ENCODE measurements around the gene C1orf198. TPM values are rescaled to one million over a fixed set of nuclear protein-coding genes. Genes with fewer than 3 reads are reported as not detected.

Gene C1orf198
- polyA plus RNA-seq, 3 donors, result 1.3 to 2.7 (median 1.6) TPM

DNA sequence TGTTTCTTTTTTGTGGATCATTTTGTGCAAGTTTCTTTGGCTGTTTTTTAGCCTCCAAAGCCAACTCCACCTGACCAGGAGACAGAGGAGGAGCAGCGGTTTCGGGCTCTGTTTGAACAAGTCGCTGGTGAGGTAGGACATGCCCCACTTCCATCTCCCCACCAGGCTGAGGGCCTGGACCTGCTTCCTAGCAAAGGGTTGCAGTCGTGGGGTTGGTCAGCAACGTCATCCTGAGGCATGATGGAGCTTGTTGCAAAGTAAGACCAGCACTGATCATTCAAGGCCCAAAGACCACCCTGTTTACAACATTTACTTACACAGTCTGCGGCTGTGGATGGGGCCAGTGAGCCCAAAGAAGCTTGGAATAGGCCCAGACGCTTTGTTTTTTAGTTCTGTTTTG, 80.8 kb downstream of the C1orf198 start:
- H3K4me3 Mint-ChIP-seq, result peak overlapping the region in 1 of 2 donors; percentile 18
- H3K36me3 Mint-ChIP-seq, result no peaks in the 10 kb centered on the region
- TF ChIP-seq, protein P1, sequence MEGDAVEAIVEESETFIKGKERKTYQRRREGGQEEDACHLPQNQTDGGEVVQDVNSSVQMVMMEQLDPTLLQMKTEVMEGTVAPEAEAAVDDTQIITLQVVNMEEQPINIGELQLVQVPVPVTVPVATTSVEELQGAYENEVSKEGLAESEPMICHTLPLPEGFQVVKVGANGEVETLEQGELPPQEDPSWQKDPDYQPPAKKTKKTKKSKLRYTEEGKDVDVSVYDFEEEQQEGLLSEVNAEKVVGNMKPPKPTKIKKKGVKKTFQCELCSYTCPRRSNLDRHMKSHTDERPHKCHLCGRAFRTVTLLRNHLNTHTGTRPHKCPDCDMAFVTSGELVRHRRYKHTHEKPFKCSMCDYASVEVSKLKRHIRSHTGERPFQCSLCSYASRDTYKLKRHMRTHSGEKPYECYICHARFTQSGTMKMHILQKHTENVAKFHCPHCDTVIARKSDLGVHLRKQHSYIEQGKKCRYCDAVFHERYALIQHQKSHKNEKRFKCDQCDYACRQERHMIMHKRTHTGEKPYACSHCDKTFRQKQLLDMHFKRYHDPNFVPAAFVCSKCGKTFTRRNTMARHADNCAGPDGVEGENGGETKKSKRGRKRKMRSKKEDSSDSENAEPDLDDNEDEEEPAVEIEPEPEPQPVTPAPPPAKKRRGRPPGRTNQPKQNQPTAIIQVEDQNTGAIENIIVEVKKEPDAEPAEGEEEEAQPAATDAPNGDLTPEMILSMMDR (IDR thresholded peaks at IDR 0.05), result no peak
- no peak overlapping the region for H2AFZ ChIP-seq (ENCODE audit: insufficient read depth, low read depth, low read length, poor library complexity, severe bottlenecking)
- 85% methylated on average over 3 of the region's 7 CpGs for WGBS (ENCODE audit: insufficient coverage)
- no peaks in the 10 kb centered on the region for H3K36me3 ChIP-seq (replicated peaks in 1 of 2; ENCODE audit: control insufficient read depth in 1 of 2, insufficient read depth in 2 of 2, low read length in 2 of 2)
- no peaks in the 10 kb centered on the region for H3K4me1 ChIP-seq (ENCODE audit: control insufficient read depth in 1 of 2, insufficient read depth in 2 of 2, low read length in 2 of 2)
- H3K4me2 ChIP-seq (replicated peaks; ENCODE audit: extremely low read depth, low read length, poor library complexity, severe bottlenecking), result no peak overlapping the region
- no peaks in the 10 kb centered on the region for H3K9me3 Mint-ChIP-seq
- H3K27me3 ChIP-seq (ENCODE audit: control insufficient read depth in 2 of 2, insufficient read depth in 2 of 2, low read length in 2 of 2), result no peaks in the 10 kb centered on the region
- H3K79me2 ChIP-seq (ENCODE audit: insufficient read depth, low read length), result no peaks in the 10 kb centered on the region
- peak overlapping the region in 1 of 7 donors; percentile 20 for H3K27ac Mint-ChIP-seq
- intact Hi-C loops (cut with micrococcal nuclease), result no loop called here
- H3K27ac ChIP-seq (ENCODE audit: low read depth in 1 of 2, low read length in 2 of 2), result no peak overlapping the region
- H3K4me3 ChIP-seq (replicated peaks in 1 of 3; ENCODE audit: low read depth in 2 of 3, low read length in 3 of 3), result no peak overlapping the region
- H3K9ac ChIP-seq (ENCODE audit: insufficient read depth, low read length, poor library complexity, severe bottlenecking), result no peak overlapping the region
- no peaks in the 10 kb centered on the region for H3K9me3 ChIP-seq (replicated peaks in 1 of 2; ENCODE audit: control insufficient read depth in 1 of 2, insufficient read depth in 1 of 2, low read length in 2 of 2)
- H4K20me1 ChIP-seq (ENCODE audit: insufficient read depth, low read length), result no peaks in the 10 kb centered on the region
- H3K27me3 Mint-ChIP-seq (ENCODE audit: low read depth in 3 of 3), result peaks cover 3 to 16% (median 8%) of the 10 kb centered on the region in 3 donors
- H3K4me1 Mint-ChIP-seq, result no peaks in the 10 kb centered on the region
- DNase-seq, result no peak

Small RNA genes within 50 kb of the gene (small RNA-seq; reads per million reads assigned to genes)
- gene RN7SL837P (ENCODE audit: insufficient read length, low read depth), result not detected
- not detected for gene RNA5SP79 (ENCODE audit: insufficient read length, low read depth)

Other genes with a start within 250 kb of the C1orf198 start
- 10 to 100 TPM; 16.7 to 30.4 (median 24.7) TPM for gene COG2, start 226.0 kb downstream of the C1orf198 start, polyA plus RNA-seq
- under 1 TPM in 1 of 3 donors, not detected in 2; 0.04 TPM for gene AGT, start 154.4 kb downstream of the C1orf198 start, polyA plus RNA-seq
- gene CAPN9, start 121.1 kb downstream of the C1orf198 start, polyA plus RNA-seq, result not detected
- gene TTC13, start 110.3 kb upstream of the C1orf198 start, polyA plus RNA-seq, result 10 to 100 TPM in 2 of 3 donors, 1 to 10 TPM in 1; 9.2 to 24.4 (median 10.8) TPM
- gene ARV1, start 110.6 kb upstream of the C1orf198 start, polyA plus RNA-seq, result 10 to 100 TPM in 2 of 3 donors, 1 to 10 TPM in 1; 7.7 to 19.2 (median 15.0) TPM
- 10 to 100 TPM in 1 of 3 donors, 1 to 10 TPM in 2; 2.0 to 11.7 (median 4.4) TPM for gene FAM89A, start 171.7 kb upstream of the C1orf198 start, polyA plus RNA-seq

All from CD14-positive monocyte (primary cell).